OCI-LY3 (cell line): Measurements from ENCODE around the gene NCL.

Experiments used
- CTCF ChIP-seq: fragments of 200-600, 300-600 bp; sonication (generic); IDR thresholded peaks from 2 replicates; pipeline ENCODE4 v1.5.1; 2014; ENCODE audit warnings: antibody characterized with exemption, low read length, low read depth
- EZH2phosphoT487 ChIP-seq: fragments of 200-600 bp; shearing (Covaris generic); IDR thresholded peaks from 2 replicates; pipeline ENCODE4 v1.6.1; 2018; ENCODE audit warnings: antibody characterized with exemption, mixed run types, low read depth

GRCh38 chr2:231467613-231468530, 3.6 kb upstream of the NCL start:
- TF ChIP-seq CTCF (no peak), EZH2phosphoT487 (no peak)
